ENCODE results near the gene AIM2.

DNA sequence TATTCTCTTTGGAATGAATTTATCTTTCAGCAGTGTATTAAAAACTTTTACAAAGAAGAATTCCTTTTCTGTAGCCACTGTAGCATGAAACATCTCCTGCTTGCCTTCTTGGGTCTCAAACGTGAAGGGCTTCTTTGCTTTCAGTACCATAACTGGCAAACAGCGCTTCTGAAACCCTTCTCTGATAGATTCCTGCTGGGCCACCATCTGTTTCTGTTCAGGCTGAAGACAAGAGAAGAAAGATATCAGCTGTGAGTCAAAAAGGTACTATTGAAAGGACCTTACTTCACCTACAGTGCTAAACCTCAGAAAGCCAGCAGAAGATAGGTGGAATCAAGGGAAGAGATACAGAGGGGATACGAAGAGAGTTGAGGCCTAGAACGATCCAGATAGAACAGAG lies 10.5 kb downstream of the AIM2 start:
- TF ChIP-seq, protein P1, sequence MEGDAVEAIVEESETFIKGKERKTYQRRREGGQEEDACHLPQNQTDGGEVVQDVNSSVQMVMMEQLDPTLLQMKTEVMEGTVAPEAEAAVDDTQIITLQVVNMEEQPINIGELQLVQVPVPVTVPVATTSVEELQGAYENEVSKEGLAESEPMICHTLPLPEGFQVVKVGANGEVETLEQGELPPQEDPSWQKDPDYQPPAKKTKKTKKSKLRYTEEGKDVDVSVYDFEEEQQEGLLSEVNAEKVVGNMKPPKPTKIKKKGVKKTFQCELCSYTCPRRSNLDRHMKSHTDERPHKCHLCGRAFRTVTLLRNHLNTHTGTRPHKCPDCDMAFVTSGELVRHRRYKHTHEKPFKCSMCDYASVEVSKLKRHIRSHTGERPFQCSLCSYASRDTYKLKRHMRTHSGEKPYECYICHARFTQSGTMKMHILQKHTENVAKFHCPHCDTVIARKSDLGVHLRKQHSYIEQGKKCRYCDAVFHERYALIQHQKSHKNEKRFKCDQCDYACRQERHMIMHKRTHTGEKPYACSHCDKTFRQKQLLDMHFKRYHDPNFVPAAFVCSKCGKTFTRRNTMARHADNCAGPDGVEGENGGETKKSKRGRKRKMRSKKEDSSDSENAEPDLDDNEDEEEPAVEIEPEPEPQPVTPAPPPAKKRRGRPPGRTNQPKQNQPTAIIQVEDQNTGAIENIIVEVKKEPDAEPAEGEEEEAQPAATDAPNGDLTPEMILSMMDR (optimal IDR thresholded peaks at IDR 0.05 in 1 of 3, IDR thresholded peaks at IDR 0.05 in 1 of 3, conservative IDR thresholded peaks at IDR 0.05 in 1 of 3; ENCODE audit: extremely low read depth in 1 of 3, insufficient read depth in 2 of 3, low read length in 3 of 3): no peak
- TF ChIP-seq EZH2 (IDR thresholded peaks at IDR 0.05; ENCODE audit: low read length): no peak
